HepG2 (cell line): ENCODE results near the gene NAPSA. TPM values are rescaled to one million over a fixed set of nuclear protein-coding genes. Genes with fewer than 3 reads are reported as not detected.

Source experiments
- ATAC-seq: fragments of 200-7000 bp; cut with Tn5 transposase; 3 replicates; pipeline ENCODE4 v1.9.1; 2020; ENCODE audit warnings: mild to moderate bottlenecking, moderate library complexity
- BruUV-seq: library from RNA; stranded (reverse); fragments of 400-500 nt; replicated peaks from 2 replicates; lab custom pipeline; 2021; lab: Mats Ljungman, UMichigan
- CTCF ChIA-PET: fragments of 300-600 bp; formaldehyde crosslinking; extraction: SDS; loops from one replicate; lab custom pipeline; 2021; ENCODE audit warnings: low total read pairs, inconsistent platforms, low intra/inter-chr PET ratio; lab: Yijun Ruan, JAX
- POLR2A ChIA-PET: fragments of 350-600 bp; sonication (Branson Sonifier 250); formaldehyde crosslinking; loops from one replicate; lab custom pipeline; 2020; ENCODE audit warnings: antibody characterized with exemption, inconsistent platforms; lab: Yijun Ruan, JAX
- DNase-seq: peaks from one replicate; pipeline ENCODE4 v3.0.0-alpha.2; 2015; ENCODE audit warnings: low spot score
- FAIRE-seq: peaks from 3 replicates; lab custom pipeline; 2011; peaks lifted over from hg19 to GRCh38; lab: Jason Lieb, UNC
- H2AFZ ChIP-seq: one replicate; pipeline ENCODE4 v1.6.1; 2011; ENCODE audit warnings: low read length, inconsistent platforms
- H3K27ac ChIP-seq: fragments of 300-600 bp; 3 replicates; pipeline ENCODE4 v1.8.0; 2011; ENCODE audit warnings: mixed run types, mild to moderate bottlenecking, mixed read lengths, low read length, inconsistent platforms; ENCODE audit not compliant: insufficient read depth; ENCODE audit errors: extremely low read length
- H3K27me3 ChIP-seq, 2 experiments: fragments of 200-600 bp in 1 of 2; 2 replicates in 1 of 2; 3 replicates in 1 of 2; pipeline versions ENCODE4 v1.6.0 to v1.8.0; 2011; ENCODE audit warnings: low read length in 2 of 2, mild to moderate bottlenecking in 2 of 2, moderate library complexity in 2 of 2, inconsistent platforms in 1 of 2; ENCODE audit not compliant: insufficient read depth in 2 of 2, control insufficient read depth in 1 of 2
- H3K36me3 ChIP-seq, 2 experiments: fragments of 200-600 bp in 1 of 2; replicated peaks in 1 of 2; 2 replicates in 1 of 2; 3 replicates in 1 of 2; pipeline versions ENCODE4 v1.5.1 to v1.8.0; 2011; ENCODE audit warnings: low read length in 2 of 2, inconsistent platforms in 1 of 2; ENCODE audit not compliant: insufficient read depth in 2 of 2, control insufficient read depth in 1 of 2
- H3K4me1 ChIP-seq: 2 replicates; pipeline ENCODE4 v1.5.1; 2012; ENCODE audit warnings: low read length, inconsistent platforms; ENCODE audit not compliant: insufficient read depth
- H3K4me2 ChIP-seq: 2 replicates; pipeline ENCODE4 v1.6.0; 2011; ENCODE audit warnings: low read depth, low read length, inconsistent platforms
- H3K4me3 ChIP-seq, 3 experiments: fragments of 200-600 bp in 1 of 3; sonication (generic), shearing (Covaris generic) in 1 of 3; replicated peaks in 1 of 3; 2 replicates each; pipeline ENCODE4 v1.5.1; 2011 to 2016; ENCODE audit warnings: low read length in 3 of 3, inconsistent platforms in 2 of 3, low read depth in 2 of 3, mild to moderate bottlenecking in 2 of 3, control low read depth in 1 of 3, mixed read lengths in 1 of 3; ENCODE audit not compliant: insufficient read depth in 1 of 3
- H3K79me2 ChIP-seq: one replicate; pipeline ENCODE4 v1.6.1; 2011; ENCODE audit warnings: low read length, inconsistent platforms; ENCODE audit not compliant: insufficient read depth
- H3K9ac ChIP-seq: 2 replicates; pipeline ENCODE4 v1.6.0; 2011; ENCODE audit warnings: mild to moderate bottlenecking, low read depth, low read length, inconsistent platforms; ENCODE audit not compliant: insufficient read depth
- H3K9me3 ChIP-seq: 2 replicates; pipeline ENCODE4 v1.5.1; 2012; ENCODE audit warnings: mild to moderate bottlenecking, low read length
- H4K20me1 ChIP-seq: 2 replicates; pipeline ENCODE4 v1.6.0; 2011; ENCODE audit warnings: inconsistent platforms, mild to moderate bottlenecking, low read length, moderate library complexity; ENCODE audit not compliant: insufficient read depth
- AGO1 ChIP-seq: fragments of 200-400 bp; formaldehyde crosslinking; IDR thresholded peaks from 2 replicates; pipeline ENCODE4 v1.6.1; 2017; ENCODE audit warnings: mild to moderate bottlenecking, low read depth, low read length, moderate library complexity; ENCODE audit not compliant: poor library complexity, severe bottlenecking
- ARNTL ChIP-seq: sonication (generic); formaldehyde crosslinking; IDR thresholded peaks from 2 replicates; pipeline ENCODE4 v1.4.0; 2020; ENCODE audit warnings: mild to moderate bottlenecking, missing genetic modification reagents
- DNMT3B ChIP-seq: conservative IDR thresholded peaks from 2 replicates; pipeline ENCODE4 v1.6.1; 2016; ENCODE audit warnings: missing biosample characterization, control low read depth
- KLF13 ChIP-seq: sonication (generic); formaldehyde crosslinking; IDR thresholded peaks from 2 replicates; pipeline ENCODE4 v1.4.0; 2020; ENCODE audit warnings: mild to moderate bottlenecking, missing genetic modification reagents
- MIER3 ChIP-seq: IDR thresholded peaks from 2 replicates; pipeline ENCODE4 v1.6.1; 2016; ENCODE audit warnings: missing compliant biosample characterization, borderline replicate concordance
- RFXAP ChIP-seq: sonication (generic); formaldehyde crosslinking; IDR thresholded peaks from 2 replicates; pipeline ENCODE4 v1.4.0; 2020; ENCODE audit warnings: missing genetic modification reagents, borderline replicate concordance
- ZNF235 ChIP-seq: sonication (generic); formaldehyde crosslinking; IDR thresholded peaks from 2 replicates; pipeline ENCODE4 v1.8.1; 2023; ENCODE audit warnings: mild to moderate bottlenecking, missing genetic modification reagents, borderline replicate concordance
- ZNF280B ChIP-seq: sonication (generic); formaldehyde crosslinking; IDR thresholded peaks from 2 replicates; pipeline ENCODE4 v1.5.0; 2020; ENCODE audit warnings: missing genetic modification reagents, mild to moderate bottlenecking, borderline replicate concordance
- ZNF350 ChIP-seq: sonication (generic); formaldehyde crosslinking; IDR thresholded peaks from 2 replicates; pipeline ENCODE4 v1.4.0; 2020; ENCODE audit warnings: mild to moderate bottlenecking, low read depth, missing genetic modification reagents, borderline replicate concordance
- ZNF430 ChIP-seq: sonication (generic); formaldehyde crosslinking; IDR thresholded peaks from 2 replicates; pipeline ENCODE4 v1.9.0; 2021; ENCODE audit warnings: mild to moderate bottlenecking, missing genetic modification reagents
- ZNF503 ChIP-seq: sonication (generic); formaldehyde crosslinking; IDR thresholded peaks from 2 replicates; pipeline ENCODE4 v1.4.0; 2020; ENCODE audit warnings: missing genetic modification reagents
- WGBS: methylation state at CpG from one replicate; pipeline ENCODE4 v1.1.6; 2017; ENCODE audit warnings: low lambda C conversion rate; 5-methylcytosine and 5-hydroxymethylcytosine counted together
- in situ Hi-C: cut with HindIII; loops from 2 replicates; pipeline ENCODE4 v1.10.0; 2017; ENCODE audit warnings: low pct_unique_long_range_greater_than_20kb; ENCODE audit not compliant: extremely low pct_ligation_motif_present
- intact Hi-C: fragments of 100-400 bp; cut with micrococcal nuclease; formaldehyde crosslinking; loops from one replicate; pipeline ENCODE4 v1.10.0; 2022; ENCODE audit not compliant: unreplicated experiment
- polyA plus RNA-seq, 8 experiments: library from polyadenylated mRNA; depleted of rRNA in 3 of 8; stranded (reverse) in 7 of 8; unstranded in 1 of 8; fragments of >200 nt; fragmentation: Illumina TruSeq in 4 of 8; extraction: Trizol in 4 of 8; gene quantifications; 2 replicates each; pipeline versions ENCODE4 v1.2.1 to v1.2.3, GENCODE V29; 2011 to 2016; ENCODE audit warnings: low read depth in 4 of 8, missing spikeins in 1 of 8, mixed read lengths in 1 of 8; ENCODE audit not compliant: insufficient read depth in 1 of 8
- total RNA-seq, 5 experiments: library from RNA; depleted of rRNA; stranded (reverse); fragments of >200 nt; fragmentation: Illumina TruSeq; extraction: Trizol; gene quantifications; 2 replicates each; pipeline ENCODE4 v1.2.3, GENCODE V29; 2016; ENCODE audit warnings: low read depth in 1 of 5

Gene NAPSA
- total and polyA plus RNA-seq, 2 of the 13 experiments (the other 11 are each of a cell fraction or from before 2014, with no cell fraction given): not detected

DNA sequence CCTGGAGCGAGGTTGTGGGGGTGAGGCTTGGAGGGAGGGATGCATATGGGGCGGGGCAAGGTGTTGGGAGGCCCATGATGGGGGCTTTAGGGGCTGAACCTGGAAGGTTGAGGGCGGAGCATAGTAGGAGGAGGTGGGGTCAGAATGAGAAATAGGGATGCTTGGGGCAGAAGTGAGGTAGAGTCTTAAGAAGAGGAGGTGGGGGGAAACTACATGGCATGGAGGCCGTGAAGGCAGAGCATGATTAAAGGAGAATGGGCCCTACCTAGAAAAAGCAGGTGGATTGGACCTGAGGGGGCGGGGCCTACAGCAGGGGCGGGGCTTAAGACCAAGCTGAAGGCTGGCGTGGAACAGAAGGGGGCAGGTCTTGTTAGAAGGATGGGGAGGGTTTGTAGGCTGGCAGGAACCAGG is 11.6 kb upstream of the NAPSA start:
- ATAC-seq (peak; percentile 39), DNase-seq (peak; percentile 12)
- Histone ChIP-seq H3K4me3 (peak overlapping the region in 1 of 3 experiments; percentile 16; a peak in 1 of 6 replicates), H3K9ac (no peak overlapping the region), H3K79me2 (no peaks in the 10 kb centered on the region), H3K27me3 (no peaks in the 10 kb centered on the region; a peak in 1 of 5 replicates)
- POLR2A ChIA-PET: interaction anchor here (2.1 kb wide), 1 partner anchor 48 kb away, joined by 10 read pairs; the partner anchor contains the start of gene KCNC3
- in situ Hi-C loops (loop anchor here (10.0 kb wide), 1 partner anchor 88 kb away; no protein-coding TSS in a partner anchor), intact Hi-C loops (no loop called here)
- CTCF ChIA-PET: no interaction called here
- WGBS: 71% methylated on average over 7 of the region's 7 CpGs
- TF ChIP-seq ZNF503 (no peak), ZNF430 (0 out of 2 replicates have a peak, but pooled peaks have one; percentile 3)
- TF ChIP-seq, all 625 proteins: peak for 1
- H3K4me2 ChIP-seq: 0 out of 2 replicates have a peak overlapping the region, but pooled peaks have one; percentile 18
- no peak overlapping the region for H3K27ac ChIP-seq
- H4K20me1 ChIP-seq: no peaks in the 10 kb centered on the region
- no peak for FAIRE-seq
- no peak overlapping the region for H2AFZ ChIP-seq
- H3K36me3 ChIP-seq: peaks cover 18 to 33% of the 10 kb centered on the region in 2 experiments; a peak in 4 of 5 replicates
- H3K4me1 ChIP-seq: no peaks in the 10 kb centered on the region
- no peaks in the 10 kb centered on the region for H3K9me3 ChIP-seq
- no TSS peak for BruUV-seq

DNA sequence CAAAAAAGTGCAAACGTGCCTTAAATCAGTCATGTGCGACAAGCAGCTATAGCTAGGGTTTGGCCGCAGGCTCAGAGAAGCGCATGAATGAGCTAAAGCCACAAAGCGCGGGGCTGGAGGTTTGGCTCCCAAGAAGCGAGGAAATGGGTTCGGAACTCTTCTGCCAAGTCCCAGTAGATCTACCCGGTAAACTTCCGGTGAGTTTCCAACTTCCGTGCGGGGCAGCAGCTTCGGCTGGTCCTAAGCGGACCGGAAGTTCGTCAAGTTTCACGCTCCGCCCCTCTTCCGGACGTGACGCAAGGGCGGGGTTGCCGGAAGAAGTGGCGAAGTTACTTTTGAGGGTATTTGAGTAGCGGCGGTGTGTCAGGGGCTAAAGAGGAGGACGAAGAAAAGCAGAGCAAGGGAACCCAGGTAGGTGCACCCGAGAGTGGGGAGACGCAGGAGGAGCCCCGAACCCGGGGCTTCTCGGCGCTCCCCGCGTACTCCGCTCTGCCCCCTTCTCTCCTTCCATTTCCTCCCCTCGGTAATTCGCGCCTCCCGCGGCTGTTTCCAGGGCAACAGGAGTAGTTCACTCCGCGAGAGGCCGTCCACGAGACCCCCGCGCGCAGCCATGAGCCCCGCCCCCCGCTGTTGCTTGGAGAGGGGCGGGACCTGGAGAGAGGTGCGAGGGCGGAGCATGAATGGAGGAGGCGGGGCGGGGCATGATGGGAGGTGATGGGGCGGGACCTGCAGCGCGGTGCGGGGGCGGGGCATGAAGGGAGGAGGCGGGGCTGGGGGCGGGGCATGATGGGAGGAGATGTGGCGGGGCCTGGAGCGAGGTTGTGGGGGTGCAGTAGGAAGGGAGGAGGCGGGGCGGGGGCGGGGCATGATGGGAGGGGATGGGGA is 11.0 kb upstream of the NAPSA start, which contains the start of gene NR1H2:
TSS of gene NR1H2 (plus strand) at position 292 of the 885 bp plus-strand sequence. CDS start 1,149 bp downstream, outside the sequence.
- no peaks in the 10 kb centered on the region for H3K9me3 ChIP-seq
- FAIRE-seq (peak; percentile 89), DNase-seq (peak; percentile 92), ATAC-seq (peak; percentile 94)
- peaks cover 15 to 30% of the 10 kb centered on the region in 2 experiments; a peak in 4 of 5 replicates for H3K36me3 ChIP-seq
- intact Hi-C loops: no loop called here
- H3K4me2 ChIP-seq: peak within 1 kb of the TSS; percentile 70
- H2AFZ ChIP-seq: peak within 1 kb of the TSS; percentile 32
- BruUV-seq: TSS peak; percentile 94
- no peaks in the 10 kb centered on the region for H4K20me1 ChIP-seq
- peak within 1 kb of the TSS; percentile 86 to 94 (median 90) for H3K4me3 ChIP-seq
- H3K79me2 ChIP-seq: no peaks in the 10 kb centered on the region
- no peaks in the 10 kb centered on the region for H3K4me1 ChIP-seq
- no peaks in the 10 kb centered on the region; a peak in 1 of 5 replicates for H3K27me3 ChIP-seq
- peak within 1 kb of the TSS; percentile 96 for H3K27ac ChIP-seq
- ChIA-PET POLR2A (interaction anchor here (0.9 to 2.1 kb wide), 5 partner anchors 8 to 89 kb away, joined by 3 to 12 read pairs (median 7); partner anchors contain the start of genes KCNC3 and POLD1), CTCF (no interaction called here)
- H3K9ac ChIP-seq: peak within 1 kb of the TSS; percentile 98
- WGBS: 5% methylated on average over 67 of the region's 67 CpGs
- in situ Hi-C loops: loop anchor here (10.0 kb wide), 1 partner anchor 88 kb away; no protein-coding TSS in a partner anchor
- TF ChIP-seq RFXAP (CRISPR knock-in tag): peak; percentile 80; the same call in 1 of the 2 replicates
- TF ChIP-seq AGO1: peak; percentile 56
- peak; percentile 88 for TF ChIP-seq MIER3 (CRISPR knock-in tag)
- TF ChIP-seq ARNTL: peak; percentile 59; the same call in 1 of the 2 replicates
- no peak; the same call in 1 of the 2 replicates for TF ChIP-seq KLF13 (CRISPR knock-in tag)
- 0 out of 2 replicates have a peak, but pooled peaks have one; percentile 53 for TF ChIP-seq DNMT3B
- peak; percentile 93; the same call in 1 of the 2 replicates for TF ChIP-seq ZNF350 (CRISPR knock-in tag)
- no peak for TF ChIP-seq ZNF235 (CRISPR knock-in tag)
- no peak; the same call in 1 of the 2 replicates for TF ChIP-seq ZNF280B (CRISPR knock-in tag)
